Astrocyte (in vitro differentiated cells and primary cell): ENCODE measurements around the gene RGMB. TPM values are rescaled to one million over a fixed set of nuclear protein-coding genes. Genes with fewer than 3 reads are reported as not detected.

Source experiments
- DNase-seq: peaks from one replicate; pipeline ENCODE4 v3.0.0-alpha.2; 2010; ENCODE audit warnings: low read depth
- FAIRE-seq: peaks from 2 replicates; lab custom pipeline; 2011; peaks lifted over from hg19 to GRCh38; lab: Jason Lieb, UNC
- H2AFZ ChIP-seq: 2 replicates; pipeline ENCODE4 v1.6.0; 2012; ENCODE audit warnings: low read depth, low read length, inconsistent platforms
- H3K27ac ChIP-seq: 2 replicates; pipeline ENCODE4 v1.5.1; 2011; ENCODE audit warnings: low read depth, low read length, inconsistent platforms
- H3K27me3 ChIP-seq: 2 replicates; pipeline ENCODE4 v1.6.0; 2011; ENCODE audit warnings: low read length, inconsistent platforms; ENCODE audit not compliant: insufficient read depth
- H3K36me3 ChIP-seq: 2 replicates; pipeline ENCODE4 v1.5.1; 2011; ENCODE audit warnings: low read length, inconsistent platforms; ENCODE audit not compliant: insufficient read depth
- H3K4me1 ChIP-seq: 2 replicates; pipeline ENCODE4 v1.5.1; 2011; ENCODE audit warnings: low read length, inconsistent platforms; ENCODE audit not compliant: insufficient read depth
- H3K4me2 ChIP-seq: 2 replicates; pipeline ENCODE4 v1.6.0; 2012; ENCODE audit warnings: low read length, inconsistent platforms
- H3K4me3 ChIP-seq: 2 replicates; pipeline ENCODE4 v1.5.1; 2011; ENCODE audit warnings: low read depth, mild to moderate bottlenecking, low read length, inconsistent platforms; ENCODE audit not compliant: insufficient read depth
- H3K79me2 ChIP-seq: 2 replicates; pipeline ENCODE4 v1.6.0; 2012; ENCODE audit warnings: mild to moderate bottlenecking, low read length, inconsistent platforms; ENCODE audit not compliant: insufficient read depth
- H3K9ac ChIP-seq: 2 replicates; pipeline ENCODE4 v1.6.0; 2012; ENCODE audit warnings: mild to moderate bottlenecking, low read length, inconsistent platforms
- H3K9me3 ChIP-seq: 2 replicates; pipeline ENCODE4 v1.5.1; 2012; ENCODE audit warnings: low read depth, mild to moderate bottlenecking, low read length, inconsistent platforms; ENCODE audit not compliant: insufficient read depth
- H4K20me1 ChIP-seq: 2 replicates; pipeline ENCODE4 v1.6.0; 2012; ENCODE audit warnings: low read length, inconsistent platforms; ENCODE audit not compliant: insufficient read depth
- H3K27ac Mint-ChIP-seq: one replicate; pipeline ENCODE4 v1.8.0; 2021; ENCODE audit warnings: mild to moderate bottlenecking, mixed read lengths; ENCODE audit not compliant: unreplicated experiment
- H3K27me3 Mint-ChIP-seq: one replicate; pipeline ENCODE4 v1.8.0; 2021; ENCODE audit warnings: low read depth, mixed read lengths; ENCODE audit not compliant: unreplicated experiment
- H3K36me3 Mint-ChIP-seq: one replicate; pipeline ENCODE4 v1.8.0; 2021; ENCODE audit warnings: low read depth, mixed read lengths; ENCODE audit not compliant: unreplicated experiment
- H3K4me1 Mint-ChIP-seq: one replicate; pipeline ENCODE4 v1.8.0; 2021; ENCODE audit warnings: low read depth, mixed read lengths; ENCODE audit not compliant: unreplicated experiment
- H3K4me3 Mint-ChIP-seq: one replicate; pipeline ENCODE4 v1.8.0; 2021; ENCODE audit warnings: mild to moderate bottlenecking, moderate library complexity, mixed read lengths; ENCODE audit not compliant: unreplicated experiment
- H3K9me3 Mint-ChIP-seq: one replicate; pipeline ENCODE4 v1.8.0; 2021; ENCODE audit warnings: mild to moderate bottlenecking, mixed read lengths; ENCODE audit not compliant: unreplicated experiment
- CTCF ChIP-seq: IDR thresholded peaks from 2 replicates; pipeline ENCODE4 v1.5.1; 2011; ENCODE audit warnings: low read depth, mild to moderate bottlenecking, inconsistent platforms, low read length, moderate library complexity; ENCODE audit not compliant: insufficient read depth
- EZH2 ChIP-seq: IDR thresholded peaks from 2 replicates; pipeline ENCODE4 v1.6.1; 2012; ENCODE audit warnings: mild to moderate bottlenecking, low read length, inconsistent platforms; ENCODE audit not compliant: insufficient read depth
- total RNA-seq: library from RNA; stranded (reverse); gene quantifications from 2 replicates; pipeline ENCODE4 v1.2.1, GENCODE V29; 2021

RGMB gene
- total RNA-seq, 1 donor from 2014 or later = 48.7 TPM

DNA sequence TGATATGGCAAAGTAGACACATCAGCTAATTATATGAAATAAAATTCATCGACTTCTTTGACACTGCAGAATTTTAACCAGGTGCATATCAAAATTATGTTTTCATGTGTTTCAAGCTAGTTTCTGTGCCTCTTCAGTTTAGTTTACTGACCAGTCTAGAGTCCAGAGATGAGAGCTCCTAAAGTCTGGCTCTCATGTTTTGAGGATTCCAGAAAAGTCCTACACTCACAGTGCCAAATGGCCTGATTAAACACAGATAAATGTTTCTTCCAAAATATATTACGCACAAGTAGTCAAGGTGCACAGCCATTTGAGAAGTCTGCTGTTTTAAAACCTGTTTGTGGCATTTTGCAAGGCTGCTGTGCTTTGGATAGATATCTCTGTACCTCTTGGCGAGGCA is 15.6 kb downstream of the RGMB start:
- Histone ChIP-seq H3K9ac (no peak overlapping the region), H3K36me3 (peaks cover 50% of the 10 kb centered on the region), H3K4me3 (no peak overlapping the region), H3K4me2 (no peak overlapping the region), H3K27ac (no peak overlapping the region), H3K27me3 (no peaks in the 10 kb centered on the region), H3K9me3 (no peaks in the 10 kb centered on the region), H4K20me1 (peaks cover 95% of the 10 kb centered on the region), H3K79me2 (peaks cover 99% of the 10 kb centered on the region), H3K4me1 (peaks cover 8% of the 10 kb centered on the region), H2AFZ (no peak overlapping the region)
- DNase-seq = no peak
- Mint-ChIP-seq H3K27ac (no peak overlapping the region), H3K9me3 (no peaks in the 10 kb centered on the region), H3K36me3 (peaks cover 13% of the 10 kb centered on the region), H3K4me1 (peaks cover 29% of the 10 kb centered on the region), H3K4me3 (no peak overlapping the region), H3K27me3 (no peaks in the 10 kb centered on the region)
- FAIRE-seq = no peak
- TF ChIP-seq CTCF = no peak
- no peak for TF ChIP-seq EZH2

DNA sequence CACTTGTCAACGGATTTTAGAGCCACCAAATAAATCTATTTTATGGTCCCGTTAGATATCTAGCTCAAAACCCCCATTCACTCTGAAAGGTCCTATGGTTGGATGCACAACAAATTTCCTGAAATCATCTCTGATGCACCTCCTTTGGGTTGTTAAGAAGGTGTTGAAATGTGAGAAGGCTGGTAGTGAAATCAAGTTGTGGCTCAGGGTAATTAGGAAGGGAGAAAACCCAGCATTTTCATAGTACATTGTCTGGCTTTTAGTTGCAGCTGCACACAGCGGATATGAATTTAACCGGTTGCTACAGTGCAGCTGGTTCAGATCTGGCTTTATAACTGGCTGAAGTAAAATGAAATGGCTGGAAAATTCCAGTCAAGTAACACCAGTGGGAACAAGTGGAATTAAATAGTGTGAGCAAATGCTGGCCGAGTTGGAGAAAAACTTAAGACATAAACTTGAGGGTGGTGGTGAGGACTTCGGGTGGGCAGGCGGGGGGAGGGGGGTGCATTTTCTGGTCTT is 17.6 kb downstream of the RGMB start:
- H2AFZ ChIP-seq = no peak overlapping the region
- peaks cover 84% of the 10 kb centered on the region for H4K20me1 ChIP-seq
- peaks cover 10% of the 10 kb centered on the region for H3K4me1 ChIP-seq
- no peak overlapping the region for H3K27ac Mint-ChIP-seq
- TF ChIP-seq CTCF = no peak
- no peak for TF ChIP-seq EZH2
- H3K9me3 Mint-ChIP-seq = no peaks in the 10 kb centered on the region
- no peaks in the 10 kb centered on the region for H3K27me3 Mint-ChIP-seq
- H3K9me3 ChIP-seq = no peaks in the 10 kb centered on the region
- H3K9ac ChIP-seq = no peak overlapping the region
- no peak overlapping the region for H3K4me3 ChIP-seq
- peaks cover 16% of the 10 kb centered on the region for H3K36me3 Mint-ChIP-seq
- peaks cover 94% of the 10 kb centered on the region for H3K79me2 ChIP-seq
- peaks cover 44% of the 10 kb centered on the region for H3K36me3 ChIP-seq
- peaks cover 25% of the 10 kb centered on the region for H3K4me1 Mint-ChIP-seq
- H3K27me3 ChIP-seq = no peaks in the 10 kb centered on the region
- H3K4me3 Mint-ChIP-seq = no peak overlapping the region
- H3K27ac ChIP-seq = no peak overlapping the region
- FAIRE-seq = no peak
- H3K4me2 ChIP-seq = no peak overlapping the region
- no peak for DNase-seq

DNA sequence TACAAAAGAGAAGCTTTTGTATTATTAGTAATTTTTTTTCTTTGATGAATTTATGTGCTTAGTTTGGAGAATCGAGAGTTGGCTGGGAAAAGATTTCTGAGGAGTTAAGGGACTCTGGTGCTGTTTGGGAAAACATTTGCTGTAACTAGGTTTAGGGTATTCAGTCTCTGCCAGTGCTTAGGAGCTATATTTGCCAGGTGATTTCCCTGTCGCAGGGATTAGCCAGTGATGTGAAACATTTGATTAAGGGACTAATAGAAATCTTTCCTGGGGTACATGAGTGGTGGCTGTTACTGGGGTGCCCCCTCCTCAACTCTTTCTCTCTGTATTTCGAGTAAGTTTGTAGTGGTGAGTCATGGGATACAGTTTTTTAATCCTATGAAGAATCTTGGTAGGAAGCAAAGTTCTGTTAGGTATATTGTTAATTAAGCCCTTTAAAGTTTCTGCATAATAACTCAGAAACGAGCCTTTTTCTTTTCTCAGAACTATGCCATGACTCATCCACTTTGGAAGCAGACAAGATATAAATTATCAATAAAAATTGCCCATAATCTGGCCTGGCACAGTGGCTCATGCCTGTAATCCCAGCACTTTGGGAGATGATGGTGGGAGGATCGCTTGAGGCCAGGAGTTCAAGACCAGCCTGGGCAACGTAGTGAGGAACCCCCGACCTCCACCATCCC is 18.6 kb downstream of the RGMB start:
- TF ChIP-seq CTCF = no peak
- TF ChIP-seq EZH2 = no peak
- H3K4me2 ChIP-seq = no peak overlapping the region
- H3K27ac ChIP-seq = no peak overlapping the region
- H4K20me1 ChIP-seq = peaks cover 77% of the 10 kb centered on the region
- H3K9ac ChIP-seq = no peak overlapping the region
- H3K36me3 Mint-ChIP-seq = peaks cover 12% of the 10 kb centered on the region
- FAIRE-seq = no peak
- peaks cover 19% of the 10 kb centered on the region for H3K4me1 Mint-ChIP-seq
- H3K9me3 Mint-ChIP-seq = no peaks in the 10 kb centered on the region
- no peak for DNase-seq
- peaks cover 37% of the 10 kb centered on the region for H3K36me3 ChIP-seq
- H3K4me1 ChIP-seq = peaks cover 11% of the 10 kb centered on the region
- H3K27ac Mint-ChIP-seq = peak overlapping the region; percentile 10
- no peaks in the 10 kb centered on the region for H3K27me3 ChIP-seq
- no peak overlapping the region for H3K4me3 Mint-ChIP-seq
- H3K79me2 ChIP-seq = peaks cover 84% of the 10 kb centered on the region
- H3K9me3 ChIP-seq = no peaks in the 10 kb centered on the region
- no peak overlapping the region for H3K4me3 ChIP-seq
- H2AFZ ChIP-seq = no peak overlapping the region
- no peaks in the 10 kb centered on the region for H3K27me3 Mint-ChIP-seq
